Measurements from ENCODE around the gene SEMA3A.

DNA sequence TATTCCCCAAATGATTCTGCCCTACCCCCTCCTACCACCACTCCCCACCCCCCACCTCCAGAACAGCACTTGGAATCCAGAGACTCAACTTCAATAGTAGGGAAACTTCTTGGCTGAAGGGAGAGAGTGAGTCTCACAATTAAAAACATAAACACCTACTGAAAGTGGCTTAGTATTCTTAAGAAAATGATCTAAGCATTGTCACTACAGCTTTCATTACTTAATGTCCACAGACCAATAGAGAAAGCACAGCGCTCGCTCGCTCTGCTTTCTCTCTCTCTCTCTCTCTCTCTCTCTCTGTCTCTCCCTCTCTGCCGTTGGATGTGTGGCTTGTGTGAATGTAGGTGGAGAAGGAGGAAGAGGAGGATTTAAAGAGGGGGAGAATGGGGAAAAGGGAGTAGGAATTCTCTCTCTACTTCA lies 1.5 kb upstream of the SEMA3A start:
- TF ChIP-seq EZH2 (IDR thresholded peaks at IDR 0.05; ENCODE audit: insufficient read depth, poor library complexity, severe bottlenecking) = no peak
- TF ChIP-seq EZH2phosphoT487 (IDR thresholded peaks at IDR 0.05; ENCODE audit: insufficient read depth, low read depth) = no peak

Measured in GM23248 (cell line).